Loucy (cell line): ENCODE results near the gene PACRG.

Experiments used
- CTCF ChIP-seq: fragments of 200-600 bp; sonication (generic); conservative IDR thresholded peaks from 2 replicates; pipeline ENCODE4 v1.5.1; 2014; ENCODE audit warnings: mild to moderate bottlenecking, antibody characterized with exemption, low read length
- EZH2phosphoT487 ChIP-seq: fragments of 200-600 bp; IDR thresholded peaks from 2 replicates; pipeline ENCODE4 v1.6.1; 2018; ENCODE audit warnings: antibody characterized with exemption, mild to moderate bottlenecking, moderate library complexity, borderline replicate concordance

GRCh38 chr6:163294734-163295133 lies 567.0 kb downstream of the PACRG start:
- no peak for TF ChIP-seq CTCF
- no peak for TF ChIP-seq EZH2phosphoT487
